ENCODE measurements around the gene DLST. TPM values are rescaled to one million over a fixed set of nuclear protein-coding genes. Genes with fewer than 3 reads are reported as not detected.
"Not testable (repeated sequence)": the region's sequence is repeated elsewhere in the genome, so short reads cannot be mapped to it uniquely, and the experiment has no call there.

DLST gene
- total and polyA plus RNA-seq, 5 donors from 2014 or later, result 8.1 to 122 (median 11.6) TPM

DNA sequence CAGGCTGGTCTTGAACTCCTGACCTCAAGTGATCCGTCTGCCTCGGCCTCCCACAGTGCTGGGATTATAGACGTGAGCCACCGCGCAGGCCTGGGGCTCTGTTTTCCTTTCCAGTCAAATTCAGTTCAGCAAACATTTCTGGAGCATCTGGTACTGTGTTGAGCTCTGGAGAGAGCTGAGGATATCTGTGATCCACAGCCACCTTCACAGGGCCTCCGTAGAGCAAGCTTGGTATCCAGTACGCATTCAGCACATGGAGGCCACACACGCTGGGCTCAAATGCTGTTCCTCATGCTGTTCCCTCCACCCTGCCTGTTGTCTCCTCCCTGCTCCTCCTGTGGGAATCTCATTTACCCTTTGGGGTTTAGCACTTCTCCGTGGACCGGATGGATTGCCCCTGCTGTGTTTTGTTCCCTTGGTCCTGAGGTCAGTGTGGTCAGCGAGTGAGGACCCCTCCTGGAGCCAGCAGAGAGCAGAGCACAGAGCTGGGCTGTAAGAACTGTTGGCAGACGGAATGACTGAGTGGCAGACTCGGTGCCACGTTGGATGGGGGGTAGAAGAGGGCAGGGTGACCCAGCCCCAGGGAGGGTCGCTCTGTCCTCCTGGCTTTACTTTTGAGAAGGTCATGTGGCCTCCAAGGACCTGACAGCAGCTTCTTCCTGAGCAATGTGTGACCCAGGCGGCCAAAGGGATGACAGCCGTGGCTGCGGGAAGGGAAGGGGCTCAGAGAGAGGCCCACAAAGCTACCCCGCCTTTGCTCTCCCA is 40.5 kb downstream of the DLST start:
- Histone ChIP-seq H3K4me1 (ENCODE audit: control insufficient read depth, insufficient read depth, low read length, poor library complexity, severe bottlenecking) (peaks cover 5% of the 10 kb centered on the region), H3K4me3 (ENCODE audit: low read depth, low read length) (no peak overlapping the region), H3K9me3 (ENCODE audit: control insufficient read depth in 2 of 2, low read length in 2 of 2) (no peaks in the 10 kb centered on the region), H3K27ac (ENCODE audit: insufficient read depth, low read length, poor library complexity, severe bottlenecking) (no peak overlapping the region), H3K36me3 (ENCODE audit: control insufficient read depth, insufficient read depth, low read length) (no peaks in the 10 kb centered on the region), H3K27me3 (ENCODE audit: control insufficient read depth, insufficient read depth, low read length) (peaks cover 6% of the 10 kb centered on the region)
- Mint-ChIP-seq H3K27ac (peak overlapping the region in 2 of 3 donors; percentile 32 to 65), H3K4me3 (peak overlapping the region in 3 of 4 donors; percentile 59 to 63 (median 61)), H3K4me1 (peaks cover 0 to 10% (median 3%) of the 10 kb centered on the region in 4 donors), H3K9me3 (peaks cover 0 to 3% (median 0%) of the 10 kb centered on the region in 7 donors), H3K27me3 (peaks cover 4% of the 10 kb centered on the region), H3K36me3 (no peaks in the 10 kb centered on the region)
- DNase-seq (no peak), ATAC-seq (ENCODE audit: low read depth in 2 of 2) (no peak)

DNA sequence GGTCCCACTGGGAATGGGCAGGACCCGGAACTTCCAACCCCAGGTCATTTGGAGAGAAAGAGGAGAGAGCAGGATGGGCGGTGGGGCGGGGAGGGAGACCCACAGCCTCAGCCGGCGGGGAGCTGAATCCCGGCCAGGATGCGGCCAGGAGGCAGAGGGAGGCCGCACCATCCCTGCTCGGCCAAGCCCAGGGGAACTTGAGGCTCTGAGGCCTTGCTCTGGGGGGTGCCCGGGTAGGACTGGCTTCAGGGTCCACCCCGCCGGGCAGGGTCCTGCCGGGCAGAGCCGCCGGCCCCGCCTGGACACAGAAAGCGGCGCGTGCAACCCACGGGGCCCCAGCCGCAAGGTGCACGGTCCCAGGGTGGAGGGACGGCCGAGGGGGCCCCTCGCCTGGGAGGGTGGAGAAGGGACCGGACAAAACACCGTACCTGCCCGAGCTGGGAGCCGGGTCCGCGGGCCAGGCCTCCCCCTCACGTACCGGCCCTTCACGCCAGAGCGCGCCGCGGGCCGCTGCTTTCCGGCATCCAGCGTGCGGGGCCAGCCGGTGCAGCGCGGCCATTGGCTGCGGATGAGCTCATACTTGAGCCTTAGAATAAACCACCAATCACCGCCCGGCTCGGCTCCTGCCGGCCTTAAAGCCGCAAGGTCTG is 41.2 kb downstream of the DLST start, which contains the start of gene RPS6KL1:
Gene RPS6KL1 (minus strand): TSS at position 509 of the 650 bp plus-strand sequence. CDS start 1,719 bp downstream, outside the sequence.
- peak within 1 kb of the TSS in 2 of 3 donors; percentile 49 to 65 for H3K27ac Mint-ChIP-seq
- peaks cover 0 to 10% (median 3%) of the 10 kb centered on the region in 4 donors for H3K4me1 Mint-ChIP-seq
- H3K4me3 ChIP-seq (ENCODE audit: low read depth, low read length), result peak within 1 kb of the TSS; percentile 24
- peak; percentile 87 to 91 for ATAC-seq (ENCODE audit: low read depth in 2 of 2)
- peak within 1 kb of the TSS in 3 of 4 donors; percentile 59 to 63 (median 61) for H3K4me3 Mint-ChIP-seq
- H3K27me3 ChIP-seq (ENCODE audit: control insufficient read depth, insufficient read depth, low read length), result peaks cover 9% of the 10 kb centered on the region
- no peaks in the 10 kb centered on the region for H3K9me3 ChIP-seq (ENCODE audit: control insufficient read depth in 2 of 2, low read length in 2 of 2)
- no peak within 1 kb of the TSS for H3K27ac ChIP-seq (ENCODE audit: insufficient read depth, low read length, poor library complexity, severe bottlenecking)
- peaks cover 4% of the 10 kb centered on the region for H3K27me3 Mint-ChIP-seq
- no peaks in the 10 kb centered on the region for H3K36me3 Mint-ChIP-seq
- H3K4me1 ChIP-seq (ENCODE audit: control insufficient read depth, insufficient read depth, low read length, poor library complexity, severe bottlenecking), result peaks cover 5% of the 10 kb centered on the region
- H3K36me3 ChIP-seq (ENCODE audit: control insufficient read depth, insufficient read depth, low read length), result no peaks in the 10 kb centered on the region
- DNase-seq, result peak; percentile 34 to 82 (median 61)
- peaks cover 0 to 3% (median 0%) of the 10 kb centered on the region in 7 donors for H3K9me3 Mint-ChIP-seq

DNA sequence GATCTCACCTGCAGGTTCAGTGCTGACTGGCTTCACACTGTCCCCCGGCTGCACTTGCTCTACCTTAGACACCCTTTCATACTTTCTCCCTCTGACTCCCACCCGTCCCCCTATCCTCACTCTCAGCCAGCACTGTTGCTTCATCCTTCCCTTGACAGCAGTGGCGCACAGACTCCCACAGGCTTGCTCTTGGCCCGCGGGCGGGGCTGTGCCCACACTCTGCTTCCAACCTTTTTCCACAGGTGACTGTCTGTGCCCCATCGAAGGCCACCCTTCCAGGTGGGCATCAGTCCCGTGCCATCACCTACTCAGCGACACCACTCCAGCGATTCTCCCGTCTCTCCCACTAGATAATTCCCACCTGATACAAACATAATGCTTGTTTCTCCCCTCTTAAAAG is 42.3 kb downstream of the DLST start:
- Mint-ChIP-seq H3K9me3 (peaks cover 0 to 3% (median 0%) of the 10 kb centered on the region in 7 donors), H3K27me3 (peaks cover 4% of the 10 kb centered on the region), H3K4me1 (peaks cover 0 to 10% (median 3%) of the 10 kb centered on the region in 4 donors), H3K4me3 (peak overlapping the region in 1 of 4 donors; percentile 57), H3K36me3 (no peaks in the 10 kb centered on the region), H3K27ac (peak overlapping the region in 2 of 3 donors; percentile 5 to 49)
- Histone ChIP-seq H3K9me3 (ENCODE audit: control insufficient read depth in 2 of 2, low read length in 2 of 2) (no peaks in the 10 kb centered on the region), H3K4me3 (ENCODE audit: low read depth, low read length) (no peak overlapping the region), H3K27me3 (ENCODE audit: control insufficient read depth, insufficient read depth, low read length) (peaks cover 12% of the 10 kb centered on the region), H3K27ac (ENCODE audit: insufficient read depth, low read length, poor library complexity, severe bottlenecking) (no peak overlapping the region), H3K36me3 (ENCODE audit: control insufficient read depth, insufficient read depth, low read length) (no peaks in the 10 kb centered on the region), H3K4me1 (ENCODE audit: control insufficient read depth, insufficient read depth, low read length, poor library complexity, severe bottlenecking) (peaks cover 5% of the 10 kb centered on the region)
- ATAC-seq (ENCODE audit: low read depth in 2 of 2) (no peak), DNase-seq (no peak)

DNA sequence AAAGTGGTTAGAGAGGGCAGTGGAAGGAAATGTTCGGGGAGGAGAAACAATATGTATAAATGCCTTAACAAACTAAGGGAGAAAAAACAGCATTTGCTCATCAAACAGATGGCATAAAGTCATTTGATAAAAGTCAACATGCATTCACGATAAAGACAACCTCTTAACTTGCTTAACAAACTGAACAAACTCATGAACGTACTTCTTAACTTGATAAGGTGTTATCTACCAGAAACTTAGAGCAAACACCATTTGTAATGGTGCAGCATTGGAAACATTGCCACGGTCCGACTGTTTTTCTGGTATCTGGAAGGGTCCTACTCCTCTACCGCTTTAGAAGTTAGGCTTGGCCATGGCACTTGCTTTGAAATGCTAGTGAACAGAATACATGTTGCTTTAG is 45.5 kb downstream of the DLST start:
- Mint-ChIP-seq H3K27ac (no peak overlapping the region), H3K4me3 (no peak overlapping the region), H3K36me3 (no peaks in the 10 kb centered on the region), H3K4me1 (peaks cover 0 to 8% (median 3%) of the 10 kb centered on the region in 4 donors), H3K27me3 (peaks cover 7% of the 10 kb centered on the region), H3K9me3 (peaks cover 0 to 3% (median 0%) of the 10 kb centered on the region in 7 donors)
- no peak overlapping the region for H3K4me3 ChIP-seq (ENCODE audit: low read depth, low read length)
- no peaks in the 10 kb centered on the region for H3K36me3 ChIP-seq (ENCODE audit: control insufficient read depth, insufficient read depth, low read length)
- H3K4me1 ChIP-seq (ENCODE audit: control insufficient read depth, insufficient read depth, low read length, poor library complexity, severe bottlenecking), result peaks cover 5% of the 10 kb centered on the region
- H3K9me3 ChIP-seq (ENCODE audit: control insufficient read depth in 2 of 2, low read length in 2 of 2), result no peaks in the 10 kb centered on the region
- DNase-seq (no peak), ATAC-seq (ENCODE audit: low read depth in 2 of 2) (no peak)
- H3K27ac ChIP-seq (ENCODE audit: insufficient read depth, low read length, poor library complexity, severe bottlenecking), result no peak overlapping the region
- peaks cover 13% of the 10 kb centered on the region for H3K27me3 ChIP-seq (ENCODE audit: control insufficient read depth, insufficient read depth, low read length)

DNA sequence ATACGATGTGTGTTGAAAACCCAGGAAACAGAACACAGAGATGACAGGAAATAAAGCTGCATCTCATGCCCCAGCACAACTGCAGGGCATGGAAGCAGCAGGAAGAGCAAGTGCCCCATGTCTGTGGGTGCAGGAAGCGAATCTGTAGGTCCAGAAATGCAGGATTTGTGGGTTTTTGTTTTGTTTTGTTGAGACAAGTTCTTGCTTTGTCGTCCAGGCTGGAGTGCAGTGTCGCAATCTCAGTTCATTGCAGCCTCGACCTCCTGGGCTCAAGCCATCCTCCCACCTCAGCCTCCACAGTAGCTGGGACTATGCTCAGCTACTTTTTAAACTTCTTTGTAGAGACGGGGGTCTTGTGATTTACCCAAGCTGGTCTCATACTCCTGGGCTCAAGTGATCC is 47.5 kb downstream of the DLST start:
- Mint-ChIP-seq H3K27me3 (peaks cover 14% of the 10 kb centered on the region), H3K4me3 (no peak overlapping the region), H3K4me1 (peaks cover 0 to 5% (median 2%) of the 10 kb centered on the region in 4 donors), H3K36me3 (no peaks in the 10 kb centered on the region), H3K9me3 (peaks cover 0 to 2% (median 0%) of the 10 kb centered on the region in 7 donors), H3K27ac (no peak overlapping the region)
- H3K36me3 ChIP-seq (ENCODE audit: control insufficient read depth, insufficient read depth, low read length), result no peaks in the 10 kb centered on the region
- ATAC-seq (ENCODE audit: low read depth in 2 of 2) (no peak), DNase-seq (no peak)
- peaks cover 13% of the 10 kb centered on the region for H3K27me3 ChIP-seq (ENCODE audit: control insufficient read depth, insufficient read depth, low read length)
- H3K27ac ChIP-seq (ENCODE audit: insufficient read depth, low read length, poor library complexity, severe bottlenecking), result no peak overlapping the region
- H3K4me1 ChIP-seq (ENCODE audit: control insufficient read depth, insufficient read depth, low read length, poor library complexity, severe bottlenecking), result no peaks in the 10 kb centered on the region
- H3K4me3 ChIP-seq (ENCODE audit: low read depth, low read length), result no peak overlapping the region
- no peaks in the 10 kb centered on the region for H3K9me3 ChIP-seq (ENCODE audit: control insufficient read depth in 2 of 2, low read length in 2 of 2)

DNA sequence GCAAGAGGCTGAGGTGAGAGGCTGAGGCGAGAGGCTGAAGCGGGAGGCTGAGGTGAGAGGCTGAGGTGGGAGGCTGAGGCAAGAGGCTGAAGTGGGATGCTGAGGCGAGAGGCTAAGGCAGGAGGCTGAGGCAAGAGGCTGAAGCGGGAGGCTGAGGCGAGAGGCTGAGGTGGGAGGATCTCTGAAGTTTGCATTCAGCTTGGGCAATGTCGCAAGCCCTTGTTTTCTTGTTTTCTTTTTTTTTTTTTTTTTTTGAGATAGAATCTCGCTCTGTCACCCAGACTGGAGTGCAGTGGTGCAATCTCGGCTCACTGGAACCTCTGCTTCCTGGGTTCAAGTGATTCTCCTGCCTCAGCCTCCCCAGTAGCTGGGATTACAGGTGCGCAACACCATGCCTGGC is 50.0 kb downstream of the DLST start:
- not testable (repeated sequence) for ATAC-seq (ENCODE audit: low read depth in 2 of 2); H3K4me3 Mint-ChIP-seq; H3K27ac Mint-ChIP-seq; H3K9me3 Mint-ChIP-seq; H3K36me3 ChIP-seq (ENCODE audit: control insufficient read depth, insufficient read depth, low read length); H3K27me3 ChIP-seq (ENCODE audit: control insufficient read depth, insufficient read depth, low read length); H3K4me1 ChIP-seq (ENCODE audit: control insufficient read depth, insufficient read depth, low read length, poor library complexity, severe bottlenecking); H3K4me1 Mint-ChIP-seq; H3K36me3 Mint-ChIP-seq; H3K4me3 ChIP-seq (ENCODE audit: low read depth, low read length); DNase-seq; H3K9me3 ChIP-seq (ENCODE audit: control insufficient read depth in 2 of 2, low read length in 2 of 2); H3K27ac ChIP-seq (ENCODE audit: insufficient read depth, low read length, poor library complexity, severe bottlenecking)
- H3K27me3 Mint-ChIP-seq, result peaks cover 14% of the 10 kb centered on the region

DNA sequence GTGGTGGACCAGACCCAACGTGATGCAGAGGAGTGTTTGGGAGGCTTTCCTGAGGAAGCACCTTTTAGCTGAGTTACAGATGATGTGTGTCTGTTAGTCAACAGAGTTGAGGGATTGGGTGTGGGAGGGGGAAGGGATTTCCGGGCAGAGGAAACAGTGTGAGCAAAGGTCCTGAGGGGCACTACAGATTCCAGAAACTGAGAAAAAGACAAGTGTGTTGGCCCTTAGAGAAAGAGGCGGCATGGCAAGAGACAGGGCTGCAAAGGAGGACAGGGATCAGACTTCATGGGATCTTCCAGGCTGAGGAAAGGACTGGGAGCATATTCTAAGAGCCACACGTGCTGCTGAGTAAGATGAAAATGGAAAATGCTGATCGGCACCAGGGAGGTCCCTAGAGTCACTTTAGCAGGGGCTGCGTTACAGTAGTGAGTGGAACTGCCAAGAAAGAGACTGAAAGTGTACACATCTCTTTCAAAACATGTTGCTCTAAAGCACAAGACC is 50.7 kb downstream of the DLST start:
- no peaks in the 10 kb centered on the region for H3K9me3 ChIP-seq (ENCODE audit: control insufficient read depth in 2 of 2, low read length in 2 of 2)
- no peak for ATAC-seq (ENCODE audit: low read depth in 2 of 2)
- H3K27me3 Mint-ChIP-seq, result peaks cover 14% of the 10 kb centered on the region
- peak overlapping the region; percentile 1 to 73 (median 48) for H3K27ac Mint-ChIP-seq
- no peaks in the 10 kb centered on the region for H3K36me3 Mint-ChIP-seq
- H3K9me3 Mint-ChIP-seq, result no peaks in the 10 kb centered on the region
- no peaks in the 10 kb centered on the region for H3K36me3 ChIP-seq (ENCODE audit: control insufficient read depth, insufficient read depth, low read length)
- no peak overlapping the region for H3K27ac ChIP-seq (ENCODE audit: insufficient read depth, low read length, poor library complexity, severe bottlenecking)
- H3K4me3 Mint-ChIP-seq, result no peak overlapping the region
- no peaks in the 10 kb centered on the region for H3K4me1 ChIP-seq (ENCODE audit: control insufficient read depth, insufficient read depth, low read length, poor library complexity, severe bottlenecking)
- peaks cover 5% of the 10 kb centered on the region for H3K27me3 ChIP-seq (ENCODE audit: control insufficient read depth, insufficient read depth, low read length)
- no peak for DNase-seq
- H3K4me1 Mint-ChIP-seq, result peaks cover 0 to 12% (median 6%) of the 10 kb centered on the region in 4 donors
- no peak overlapping the region for H3K4me3 ChIP-seq (ENCODE audit: low read depth, low read length)

Data from CD4-positive, CD25-positive, alpha-beta regulatory T cell (primary cell).